K562 (cell line): ENCODE data around the gene PKD2. TPM values are rescaled to one million over a fixed set of nuclear protein-coding genes. Genes with fewer than 3 reads are reported as not detected.

ENCODE experiments used
- ATAC-seq: fragments of 200-7000 bp; cut with Tn5 transposase; 3 replicates; pipeline ENCODE4 v1.9.1; 2020; ENCODE audit warnings: moderate library complexity
- BruUV-seq: library from RNA; stranded (reverse); fragments of 400-500 nt; replicated peaks from 2 replicates; lab custom pipeline; 2021; lab: Mats Ljungman, UMichigan
- CTCF ChIA-PET: fragments of 300-600 bp; formaldehyde crosslinking; extraction: SDS; loops from one replicate; lab custom pipeline; 2021; ENCODE audit warnings: low intra/inter-chr PET ratio; lab: Yijun Ruan, JAX
- POLR2A ChIA-PET: fragments of 300-600, 350-650 bp; sonication (Branson Sonifier 250); formaldehyde crosslinking; extraction: SDS; loops from one replicate; lab custom pipeline; 2021; ENCODE audit warnings: antibody characterized with exemption, inconsistent platforms; lab: Yijun Ruan, JAX
- DNase-seq, 4 experiments: peaks; one replicate each; pipeline versions ENCODE4 v3.0.0 to v3.0.0-alpha.2; 2011 to 2018; ENCODE audit warnings: low spot score in 3 of 4, mixed read lengths in 3 of 4; ENCODE audit errors: extremely low read depth in 1 of 4
- FAIRE-seq: peaks from 2 replicates; lab custom pipeline; 2011; peaks lifted over from hg19 to GRCh38; lab: Jason Lieb, UNC
- H2AFZ ChIP-seq: 2 replicates; pipeline ENCODE4 v1.6.0; 2011; ENCODE audit warnings: low read depth, low read length, control low read depth, inconsistent platforms
- H3K27ac ChIP-seq: fragments of 200-600 bp; 3 replicates; pipeline ENCODE4 v1.8.0; 2011; ENCODE audit warnings: low read depth, mild to moderate bottlenecking, control low read depth, inconsistent platforms, low read length, moderate library complexity, mixed read lengths; ENCODE audit errors: extremely low read depth
- H3K27me3 ChIP-seq, 2 experiments: fragments of 300-600 bp in 1 of 2; 2 replicates in 1 of 2; 3 replicates in 1 of 2; pipeline versions ENCODE4 v1.6.0 to v1.8.0; 2011; ENCODE audit warnings: inconsistent platforms in 2 of 2, low read length in 2 of 2, mild to moderate bottlenecking in 1 of 2, mixed read lengths in 1 of 2, moderate library complexity in 1 of 2; ENCODE audit not compliant: control insufficient read depth in 2 of 2, insufficient read depth in 2 of 2
- H3K36me3 ChIP-seq: fragments of 300-600 bp; 3 replicates; pipeline ENCODE4 v1.8.0; 2011; ENCODE audit warnings: mild to moderate bottlenecking, low read length, inconsistent platforms; ENCODE audit not compliant: control insufficient read depth, insufficient read depth
- H3K4me1 ChIP-seq, 2 experiments: fragments of 200-600 bp in 1 of 2; replicated peaks in 1 of 2; 2 replicates in 1 of 2; 3 replicates in 1 of 2; pipeline versions ENCODE4 v1.5.1 to v1.8.0; 2011; ENCODE audit warnings: inconsistent platforms in 2 of 2, low read length in 2 of 2, mild to moderate bottlenecking in 1 of 2, mixed read lengths in 1 of 2, moderate library complexity in 1 of 2; ENCODE audit not compliant: control insufficient read depth in 2 of 2, insufficient read depth in 2 of 2
- H3K4me2 ChIP-seq: 2 replicates; pipeline ENCODE4 v1.6.1; 2011; ENCODE audit warnings: low read length, control low read depth, inconsistent platforms, mixed read lengths; ENCODE audit not compliant: insufficient read depth
- H3K4me3 ChIP-seq: fragments of 200-600 bp; sonication (generic), shearing (Covaris generic); 2 replicates; pipeline ENCODE4 v1.5.1; 2016; ENCODE audit warnings: control low read depth, inconsistent platforms
- H3K79me2 ChIP-seq: fragments of 200-600 bp; 3 replicates; pipeline ENCODE4 v1.8.0; 2011; ENCODE audit warnings: low read length, inconsistent platforms; ENCODE audit not compliant: control insufficient read depth, insufficient read depth
- H3K9ac ChIP-seq, 2 experiments: 2 replicates each; pipeline versions ENCODE4 v1.6.0 to v1.6.1; 2011; ENCODE audit warnings: low read depth in 2 of 2, low read length in 2 of 2, control low read depth in 1 of 2, inconsistent platforms in 1 of 2, mild to moderate bottlenecking in 1 of 2, mixed read lengths in 1 of 2; ENCODE audit not compliant: insufficient read depth in 1 of 2
- H3K9me1 ChIP-seq: one replicate; pipeline ENCODE4 v1.6.0; 2011; ENCODE audit warnings: inconsistent platforms, mild to moderate bottlenecking, low read length, moderate library complexity; ENCODE audit not compliant: control insufficient read depth, insufficient read depth
- H3K9me3 ChIP-seq: replicated peaks from 2 replicates; pipeline ENCODE4 v1.5.1; 2011; ENCODE audit warnings: low read depth, low read length, inconsistent platforms; ENCODE audit not compliant: control insufficient read depth, insufficient read depth
- H4K20me1 ChIP-seq: replicated peaks from 2 replicates; pipeline ENCODE4 v1.6.1; 2011; ENCODE audit warnings: low read length, inconsistent platforms, mixed read lengths; ENCODE audit not compliant: control insufficient read depth, insufficient read depth
- ARNT ChIP-seq, 2 experiments: fragments of 450-650 bp; IDR thresholded peaks; 2 replicates each; pipeline ENCODE4 v1.6.1; 2016; ENCODE audit warnings: mild to moderate bottlenecking in 1 of 2
- BRCA1 ChIP-seq, 2 experiments: fragments of 450-650 bp in 1 of 2; sonication (generic) in 1 of 2; formaldehyde crosslinking in 1 of 2; IDR thresholded peaks; 2 replicates each; pipeline versions ENCODE4 v1.5.0 to v1.6.1; 2017 to 2020; ENCODE audit warnings: mild to moderate bottlenecking in 1 of 2, missing genetic modification reagents in 1 of 2
- GATAD2B ChIP-seq: fragments of 450-650 bp; IDR thresholded peaks from 2 replicates; pipeline ENCODE4 v1.6.1; 2017; ENCODE audit warnings: mild to moderate bottlenecking, borderline replicate concordance
- GTF2E2 ChIP-seq: fragments of 200-800 bp; sonication (Bioruptor generic); IDR thresholded peaks from 2 replicates; pipeline ENCODE4 v1.6.1; 2016; ENCODE audit warnings: missing genetic modification characterization, missing compliant biosample characterization
- GTF2F1 ChIP-seq: IDR thresholded peaks from 2 replicates; pipeline ENCODE4 v1.6.1; 2011; ENCODE audit warnings: low read depth, low read length, improper control_type of control experiment
- MEF2D ChIP-seq: conservative IDR thresholded peaks from 2 replicates; pipeline ENCODE4 v1.6.1; 2016; ENCODE audit warnings: low read depth, missing genetic modification characterization, missing compliant biosample characterization
- NFIX ChIP-seq: fragments of 250-450 bp; sonication (Bioruptor Pico); IDR thresholded peaks from 2 replicates; pipeline ENCODE4 v1.4.0; 2020; ENCODE audit warnings: low read depth, mild to moderate bottlenecking, moderate library complexity
- POLR2G ChIP-seq: fragments of 200-400 bp; formaldehyde crosslinking; IDR thresholded peaks from 2 replicates; pipeline ENCODE4 v1.6.1; 2017; ENCODE audit warnings: low read depth, mild to moderate bottlenecking, antibody characterized with exemption, low read length, moderate library complexity
- RBM17 ChIP-seq: fragments of 200-400 bp; formaldehyde crosslinking; IDR thresholded peaks from 2 replicates; pipeline ENCODE4 v1.6.1; 2017; ENCODE audit warnings: low read depth, mild to moderate bottlenecking, low read length, borderline replicate concordance
- ZNF57 ChIP-seq: fragments of 450-650 bp; formaldehyde crosslinking; IDR thresholded peaks from 2 replicates; pipeline ENCODE4 v1.4.0; 2020; ENCODE audit warnings: mild to moderate bottlenecking, moderate library complexity
- ZNF609 ChIP-seq: sonication (generic); formaldehyde crosslinking; IDR thresholded peaks from 2 replicates; pipeline ENCODE4 v1.8.1; 2023; ENCODE audit warnings: missing genetic modification reagents, mild to moderate bottlenecking, borderline replicate concordance
- WGBS: fragments of 100-300 bp; shearing (Covaris generic); methylation state at CpG from one replicate; pipeline ENCODE4 v1.1.6; 2016; ENCODE audit warnings: low coverage, mixed read lengths; ENCODE audit not compliant: insufficient coverage; ENCODE audit errors: missing lambda C conversion rate; 5-methylcytosine and 5-hydroxymethylcytosine counted together
- in situ Hi-C: fragments of 300-500 bp; cut with MboI; formaldehyde crosslinking; loops from 4 replicates; pipeline ENCODE4 v1.15.0; 2018; ENCODE audit warnings: inconsistent platforms, mixed read lengths
- intact Hi-C: fragments of 100-400 bp; cut with micrococcal nuclease; formaldehyde crosslinking; loops from 2 replicates; pipeline ENCODE4 v1.14.2; 2022
- polyA plus RNA-seq, 8 experiments: library from polyadenylated mRNA; depleted of rRNA in 4 of 8; stranded (reverse) in 5 of 8; unstranded in 3 of 8; fragments of >200 nt; fragmentation: Nextera tagmentation in 2 of 8; fragmentation: Illumina TruSeq in 1 of 8; extraction: Ambion mirVana in 2 of 8; extraction: Trizol in 1 of 8; gene quantifications; 2 replicates each; pipeline versions ENCODE4 v1.2.1 to v1.2.3, GENCODE V29; 2011 to 2014; ENCODE audit warnings: inconsistent platforms in 1 of 8, missing spikeins in 1 of 8
- total RNA-seq, 7 experiments: library from RNA; depleted of rRNA in 6 of 7; stranded (reverse); fragments of >200 nt in 6 of 7; fragmentation: Illumina TruSeq in 2 of 7; extraction: Trizol in 2 of 7; gene quantifications; 2 replicates each; pipeline versions ENCODE4 v1.2.1 to v1.2.3, GENCODE V29; 2011 to 2021; ENCODE audit warnings: low replicate concordance in 1 of 7
- TF ChIP-seq, protein P1 (sequence below): fragments of 450-650 bp; formaldehyde crosslinking; IDR thresholded peaks from 2 replicates; pipeline ENCODE4 v1.4.0; 2020; ENCODE audit warnings: mild to moderate bottlenecking, moderate library complexity

The PKD2 gene
- total and polyA plus RNA-seq, 9 of the 15 experiments (the other 6 are each of a cell fraction or from before 2014, with no cell fraction given), result 0.11 to 1.2 (median 0.47) TPM

GRCh38 chr4:88087004-88087403 is 79.6 kb downstream of the PKD2 start:
- CTCF ChIA-PET, result no interaction called here
- no TSS peak for BruUV-seq
- no peak overlapping the region for H3K27ac ChIP-seq

DNA sequence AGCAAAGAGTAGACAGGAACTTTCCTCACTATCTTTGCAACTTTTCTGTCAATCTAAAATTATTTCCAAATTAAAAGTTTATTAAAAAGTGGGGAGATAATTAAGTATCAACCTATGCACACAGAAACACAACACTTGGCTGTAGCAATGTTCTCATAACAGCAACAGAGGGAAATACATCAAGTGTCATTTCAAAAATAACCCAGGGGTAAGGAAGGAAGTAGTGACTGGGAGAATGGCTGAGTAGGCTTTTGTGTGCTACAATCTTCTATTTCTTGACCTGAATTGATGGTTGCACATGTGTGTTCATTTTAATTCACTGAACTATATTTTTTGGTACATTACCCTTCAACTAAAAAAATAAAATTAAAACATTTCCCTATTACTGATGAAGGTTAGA is 83.5 kb downstream of the PKD2 start:
- Histone ChIP-seq H3K36me3 (no peaks in the 10 kb centered on the region), H4K20me1 (no peaks in the 10 kb centered on the region), H3K79me2 (no peaks in the 10 kb centered on the region), H2AFZ (no peak overlapping the region), H3K9me3 (no peaks in the 10 kb centered on the region), H3K27ac (no peak overlapping the region), H3K9ac (no peak overlapping the region), H3K27me3 (no peaks in the 10 kb centered on the region; a peak in 1 of 5 replicates), H3K4me1 (no peaks in the 10 kb centered on the region), H3K9me1 (no peaks in the 10 kb centered on the region), H3K4me3 (no peak overlapping the region), H3K4me2 (no peak overlapping the region)
- CTCF ChIA-PET, result no interaction called here
- POLR2A ChIA-PET, result no interaction called here
- no peak for ATAC-seq
- intact Hi-C loops (no loop called here), in situ Hi-C loops (no loop called here)
- no peak for FAIRE-seq
- BruUV-seq, result no TSS peak
- DNase-seq, result no peak
- TF ChIP-seq, protein P1, sequence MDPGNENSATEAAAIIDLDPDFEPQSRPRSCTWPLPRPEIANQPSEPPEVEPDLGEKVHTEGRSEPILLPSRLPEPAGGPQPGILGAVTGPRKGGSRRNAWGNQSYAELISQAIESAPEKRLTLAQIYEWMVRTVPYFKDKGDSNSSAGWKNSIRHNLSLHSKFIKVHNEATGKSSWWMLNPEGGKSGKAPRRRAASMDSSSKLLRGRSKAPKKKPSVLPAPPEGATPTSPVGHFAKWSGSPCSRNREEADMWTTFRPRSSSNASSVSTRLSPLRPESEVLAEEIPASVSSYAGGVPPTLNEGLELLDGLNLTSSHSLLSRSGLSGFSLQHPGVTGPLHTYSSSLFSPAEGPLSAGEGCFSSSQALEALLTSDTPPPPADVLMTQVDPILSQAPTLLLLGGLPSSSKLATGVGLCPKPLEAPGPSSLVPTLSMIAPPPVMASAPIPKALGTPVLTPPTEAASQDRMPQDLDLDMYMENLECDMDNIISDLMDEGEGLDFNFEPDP (CRISPR knock-in tag), result no peak
- TF ChIP-seq ZNF609 (CRISPR knock-in tag), result no peak
- no peak for TF ChIP-seq GTF2E2 (tag)
- no peak for TF ChIP-seq RBM17
- TF ChIP-seq BRCA1 (IDR thresholded peaks at IDR 0.05), result no peak
- TF ChIP-seq BRCA1 (CRISPR knock-in tag; IDR thresholded peaks at IDR 0.05), result no peak
- TF ChIP-seq MEF2D, result no peak
- no peak for TF ChIP-seq ZNF57
- no peak for TF ChIP-seq ARNT (IDR thresholded peaks at IDR 0.05)
- TF ChIP-seq POLR2G, result no peak

More at GRCh38 chr4:88087004-88087403, 79.6 kb downstream of the PKD2 start:
- in situ Hi-C loops, result no loop called here
- DNase-seq, result no peak
- no peak overlapping the region for H2AFZ ChIP-seq
- H3K9me1 ChIP-seq, result no peaks in the 10 kb centered on the region
- no peaks in the 10 kb centered on the region for H3K9me3 ChIP-seq
- intact Hi-C loops, result no loop called here
- H3K79me2 ChIP-seq, result no peaks in the 10 kb centered on the region
- H3K27me3 ChIP-seq, result peaks cover 0 to 9% of the 10 kb centered on the region in 2 experiments; a peak in 2 of 5 replicates
- no peak overlapping the region for H3K4me2 ChIP-seq
- no peak overlapping the region for H3K9ac ChIP-seq
- no peaks in the 10 kb centered on the region for H3K36me3 ChIP-seq
- POLR2A ChIA-PET, result interaction anchor here (0.6 kb wide), 1 partner anchor 1228 kb away, joined by 3 read pairs; no protein-coding TSS in a partner anchor
- no peaks in the 10 kb centered on the region for H3K4me1 ChIP-seq
- no peak for FAIRE-seq
- H4K20me1 ChIP-seq, result no peaks in the 10 kb centered on the region
- TF ChIP-seq GTF2E2 (tag) (no peak), GTF2F1 (no peak), GATAD2B (no peak), NFIX (CRISPR knock-in tag) (no peak)
- no peak overlapping the region for H3K4me3 ChIP-seq
- ATAC-seq, result no peak
- 0% methylated on average over 1 of the region's 1 CpG for WGBS
